ENCODE results near the gene TSPAN18.

Gene TSPAN18

DNA sequence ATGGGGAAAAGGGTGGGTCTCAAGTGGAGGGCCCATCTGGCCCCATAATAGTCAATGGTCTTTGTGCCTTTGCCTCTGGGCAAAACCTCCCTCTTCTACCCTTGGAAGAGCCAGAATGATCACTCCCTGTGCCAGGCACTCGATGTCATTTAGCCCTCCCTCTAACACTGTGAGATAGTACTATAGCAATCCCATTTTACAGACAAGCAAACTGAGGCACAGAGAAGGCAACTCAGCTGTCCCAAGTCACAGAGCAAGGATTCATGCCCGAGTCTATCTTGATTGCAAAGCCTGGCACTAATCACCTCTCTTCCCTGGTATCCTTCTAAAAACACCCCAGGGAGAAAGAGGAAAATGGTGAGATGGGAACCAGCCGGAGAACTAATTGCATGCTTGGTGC is 147.5 kb downstream of the TSPAN18 start:
- no peak for DNase-seq (ENCODE audit: low read depth)
- H3K4me3 ChIP-seq (ENCODE audit: low read depth, low read length) = no peak overlapping the region
- TF ChIP-seq, protein P1, sequence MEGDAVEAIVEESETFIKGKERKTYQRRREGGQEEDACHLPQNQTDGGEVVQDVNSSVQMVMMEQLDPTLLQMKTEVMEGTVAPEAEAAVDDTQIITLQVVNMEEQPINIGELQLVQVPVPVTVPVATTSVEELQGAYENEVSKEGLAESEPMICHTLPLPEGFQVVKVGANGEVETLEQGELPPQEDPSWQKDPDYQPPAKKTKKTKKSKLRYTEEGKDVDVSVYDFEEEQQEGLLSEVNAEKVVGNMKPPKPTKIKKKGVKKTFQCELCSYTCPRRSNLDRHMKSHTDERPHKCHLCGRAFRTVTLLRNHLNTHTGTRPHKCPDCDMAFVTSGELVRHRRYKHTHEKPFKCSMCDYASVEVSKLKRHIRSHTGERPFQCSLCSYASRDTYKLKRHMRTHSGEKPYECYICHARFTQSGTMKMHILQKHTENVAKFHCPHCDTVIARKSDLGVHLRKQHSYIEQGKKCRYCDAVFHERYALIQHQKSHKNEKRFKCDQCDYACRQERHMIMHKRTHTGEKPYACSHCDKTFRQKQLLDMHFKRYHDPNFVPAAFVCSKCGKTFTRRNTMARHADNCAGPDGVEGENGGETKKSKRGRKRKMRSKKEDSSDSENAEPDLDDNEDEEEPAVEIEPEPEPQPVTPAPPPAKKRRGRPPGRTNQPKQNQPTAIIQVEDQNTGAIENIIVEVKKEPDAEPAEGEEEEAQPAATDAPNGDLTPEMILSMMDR (IDR thresholded peaks at IDR 0.05; ENCODE audit: low read depth, low read length, missing control alignments) = no peak

DNA sequence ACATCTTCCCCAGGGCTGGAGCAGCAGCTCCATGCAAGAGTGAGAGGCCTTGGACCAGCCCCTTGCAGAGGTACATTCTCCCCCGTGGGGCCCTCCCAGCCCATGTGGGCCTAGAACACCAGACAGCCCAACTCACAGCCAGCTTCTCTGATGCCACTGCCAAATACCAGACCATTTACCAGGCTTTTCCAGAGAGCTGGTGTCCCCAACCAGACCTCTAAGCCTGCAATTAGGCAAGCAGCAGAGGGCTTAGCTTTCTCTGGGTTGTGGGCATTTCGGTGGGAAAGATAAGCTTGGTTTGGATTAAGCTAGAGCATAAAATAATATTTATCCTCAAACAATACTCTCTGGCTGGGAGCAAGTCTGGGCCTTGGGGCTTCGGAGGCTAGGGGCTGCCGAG is 148.3 kb downstream of the TSPAN18 start:
- no peak for DNase-seq (ENCODE audit: low read depth)
- TF ChIP-seq, protein P1 (IDR thresholded peaks at IDR 0.05; ENCODE audit: low read depth, low read length, missing control alignments) = no peak
- no peak overlapping the region for H3K4me3 ChIP-seq (ENCODE audit: low read depth, low read length)

GRCh38 chr11:44876194-44876723 is 149.5 kb downstream of the TSPAN18 start:
- no peak overlapping the region for H3K4me3 ChIP-seq (ENCODE audit: low read depth, low read length)
- DNase-seq (ENCODE audit: low read depth) = no peak
- TF ChIP-seq, protein P1 (IDR thresholded peaks at IDR 0.05; ENCODE audit: low read depth, low read length, missing control alignments) = no peak

DNA sequence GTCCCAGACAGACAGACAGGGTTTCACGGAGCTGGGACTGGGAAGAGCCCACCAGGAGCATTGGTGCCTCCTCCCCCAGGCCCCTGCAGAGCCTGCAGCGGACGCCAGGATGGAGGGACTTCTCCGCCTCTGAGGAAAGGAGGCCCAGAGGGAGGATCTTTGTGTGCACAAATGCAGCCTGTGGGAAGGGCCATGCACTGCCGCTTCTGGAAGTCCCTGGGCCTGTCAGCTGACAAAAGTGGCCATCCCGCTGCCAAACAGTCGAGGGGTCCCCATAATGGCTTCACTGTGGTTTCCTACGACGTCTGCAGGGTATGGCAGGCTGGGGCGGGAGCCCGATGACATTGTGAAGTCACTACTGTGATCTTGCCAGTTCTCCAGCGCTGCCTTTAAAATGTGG is 150.1 kb downstream of the TSPAN18 start:
- TF ChIP-seq, protein P1 (IDR thresholded peaks at IDR 0.05; ENCODE audit: low read depth, low read length, missing control alignments) = no peak
- H3K4me3 ChIP-seq (ENCODE audit: low read depth, low read length) = no peak overlapping the region
- DNase-seq (ENCODE audit: low read depth) = no peak

DNA sequence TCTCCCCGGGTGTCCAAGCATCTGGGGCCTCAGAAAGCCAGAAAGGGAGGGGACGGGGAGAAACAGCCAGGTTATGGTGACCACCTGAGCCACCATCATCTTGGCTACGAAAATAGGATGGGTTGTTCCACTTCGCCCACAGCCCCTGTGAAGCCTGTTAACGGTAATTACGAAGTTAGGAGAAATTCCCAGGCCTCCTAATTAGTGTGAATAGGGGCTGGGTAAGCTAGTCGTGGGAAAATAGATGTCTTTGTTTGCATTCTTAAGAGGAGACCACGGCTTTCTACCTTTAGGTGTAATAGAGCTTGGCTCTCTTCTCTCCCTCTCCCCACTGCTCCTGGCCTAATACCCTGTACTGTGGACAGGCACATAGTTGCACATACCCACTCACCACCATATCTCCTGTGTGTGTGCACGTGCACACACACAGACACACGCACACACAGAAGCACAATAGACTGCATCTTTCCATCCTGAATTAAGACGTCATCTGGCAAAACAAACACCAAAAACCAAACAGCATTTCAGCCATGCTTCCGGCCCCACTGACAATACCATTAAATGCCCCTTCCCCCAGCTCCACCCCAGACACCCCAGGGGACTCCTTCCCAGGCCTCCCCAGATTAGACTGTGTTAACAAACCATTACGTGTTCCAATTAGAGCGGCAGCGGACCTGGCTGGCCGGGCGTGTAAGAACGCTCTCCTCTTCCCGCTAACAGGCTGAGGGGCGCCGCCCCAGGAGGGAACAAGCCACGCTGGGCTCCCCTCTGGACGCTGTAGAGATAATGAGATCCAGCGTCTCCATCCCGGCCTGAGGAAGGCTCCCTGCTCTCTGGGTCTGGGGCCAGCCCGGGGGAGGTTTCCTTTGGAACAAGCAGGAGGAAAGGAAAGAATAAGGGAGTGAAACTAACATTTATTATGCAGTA is 151.1 kb downstream of the TSPAN18 start:
- H3K4me3 ChIP-seq (ENCODE audit: low read depth, low read length) = no peak overlapping the region
- DNase-seq (ENCODE audit: low read depth) = no peak
- TF ChIP-seq, protein P1 (IDR thresholded peaks at IDR 0.05; ENCODE audit: low read depth, low read length, missing control alignments) = no peak

DNA sequence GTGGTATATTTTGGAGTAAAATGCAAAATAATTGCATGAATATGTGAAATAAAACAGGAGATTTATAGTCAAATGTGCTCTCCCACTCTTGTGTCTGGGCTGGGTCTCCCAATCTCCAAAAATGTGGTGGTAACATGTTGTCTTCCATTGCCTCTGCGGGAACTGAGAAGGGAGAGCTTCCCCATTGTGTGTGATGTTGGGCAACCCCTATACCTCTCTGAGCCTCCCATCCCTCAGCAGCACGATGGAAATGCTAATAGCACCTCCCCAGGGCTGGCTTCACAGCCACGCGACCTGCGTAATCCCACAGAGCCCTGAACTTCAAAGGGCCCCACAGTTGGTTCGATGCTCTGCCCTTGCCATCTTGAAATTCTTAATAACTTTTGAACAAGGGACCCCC is 151.9 kb downstream of the TSPAN18 start:
- TF ChIP-seq, protein P1 (IDR thresholded peaks at IDR 0.05; ENCODE audit: low read depth, low read length, missing control alignments) = no peak
- no peak overlapping the region for H3K4me3 ChIP-seq (ENCODE audit: low read depth, low read length)
- DNase-seq (ENCODE audit: low read depth) = no peak
